ENCODE measurements around the gene RASA3. TPM values are rescaled to one million over a fixed set of nuclear protein-coding genes. Genes with fewer than 3 reads are reported as not detected.
A peak's percentile ranks its signal among the peaks of the same experiment; 100 is the strongest.

Gene RASA3
- total RNA-seq, 2 donors from 2014 or later = 6.3 to 12.0 TPM

- H3K9me3 Mint-ChIP-seq = no peaks in the 10 kb centered on the region
- peak overlapping the region; percentile 82 for H3K27ac ChIP-seq (ENCODE audit: low read depth, low read length)
- no peak for DNase-seq
Observed at GRCh38 chr13:113934576-113934975, 197.8 kb downstream of the RASA3 start.

GRCh38 chr13:113933901-113934300 lies 198.5 kb downstream of the RASA3 start:
- DNase-seq = no peak
- no peak for TF ChIP-seq CTCF (conservative IDR thresholded peaks at IDR 0.05)
- Mint-ChIP-seq H3K4me3 (no peak overlapping the region), H3K36me3 (ENCODE audit: low read depth) (no peaks in the 10 kb centered on the region), H3K27ac (no peak overlapping the region), H3K9me3 (no peaks in the 10 kb centered on the region), H3K27me3 (ENCODE audit: insufficient read depth) (peaks cover 40% of the 10 kb centered on the region), H3K4me1 (no peaks in the 10 kb centered on the region)
- Histone ChIP-seq H3K9me3 (ENCODE audit: control insufficient read depth, low read length) (no peaks in the 10 kb centered on the region), H3K27me3 (ENCODE audit: control insufficient read depth, insufficient read depth, low read length, poor library complexity, severe bottlenecking) (peaks cover 55% of the 10 kb centered on the region), H3K27ac (ENCODE audit: low read depth, low read length) (no peak overlapping the region), H3K36me3 (ENCODE audit: control insufficient read depth, insufficient read depth, low read length) (no peaks in the 10 kb centered on the region), H3K4me1 (ENCODE audit: control insufficient read depth, insufficient read depth, low read length) (peaks cover 2% of the 10 kb centered on the region), H3K4me3 (ENCODE audit: low read length) (no peak overlapping the region), H3K9ac (ENCODE audit: extremely low read depth, low read length, poor library complexity, severe bottlenecking) (no peak overlapping the region)
- WGBS, 2 experiments (ENCODE audit: insufficient coverage in 1 of 2, insufficient read length in 1 of 2) = 95 to 97% methylated on average over 21 to 22 of the region's 22 CpGs

More at GRCh38 chr13:113934576-113934975, 197.8 kb downstream of the RASA3 start:
- no peaks in the 10 kb centered on the region for H3K36me3 Mint-ChIP-seq (ENCODE audit: low read depth)
- Histone ChIP-seq H3K27me3 (ENCODE audit: control insufficient read depth, insufficient read depth, low read length, poor library complexity, severe bottlenecking) (peaks cover 62% of the 10 kb centered on the region), H3K4me1 (ENCODE audit: control insufficient read depth, insufficient read depth, low read length) (peaks cover 2% of the 10 kb centered on the region), H3K36me3 (ENCODE audit: control insufficient read depth, insufficient read depth, low read length) (no peaks in the 10 kb centered on the region), H3K9ac (ENCODE audit: extremely low read depth, low read length, poor library complexity, severe bottlenecking) (no peak overlapping the region), H3K4me3 (ENCODE audit: low read length) (no peak overlapping the region), H3K9me3 (ENCODE audit: control insufficient read depth, low read length) (no peaks in the 10 kb centered on the region)
- peaks cover 42% of the 10 kb centered on the region for H3K27me3 Mint-ChIP-seq (ENCODE audit: insufficient read depth)
- H3K4me3 Mint-ChIP-seq = no peak overlapping the region
- WGBS, 2 experiments (ENCODE audit: insufficient coverage in 1 of 2, insufficient read length in 1 of 2) = 93% methylated on average over 13 to 14 of the region's 14 CpGs
- H3K27ac Mint-ChIP-seq = no peak overlapping the region
- no peak for TF ChIP-seq CTCF (conservative IDR thresholded peaks at IDR 0.05)
- H3K4me1 Mint-ChIP-seq = no peaks in the 10 kb centered on the region

GRCh38 chr13:113931841-113932459 lies 200.5 kb downstream of the RASA3 start:
- Mint-ChIP-seq H3K4me3 (no peak overlapping the region), H3K27ac (no peak overlapping the region), H3K9me3 (no peaks in the 10 kb centered on the region), H3K36me3 (ENCODE audit: low read depth) (no peaks in the 10 kb centered on the region), H3K4me1 (no peaks in the 10 kb centered on the region), H3K27me3 (ENCODE audit: insufficient read depth) (peaks cover 22% of the 10 kb centered on the region)
- Histone ChIP-seq H3K27ac (ENCODE audit: low read depth, low read length) (no peak overlapping the region), H3K4me1 (ENCODE audit: control insufficient read depth, insufficient read depth, low read length) (no peaks in the 10 kb centered on the region), H3K27me3 (ENCODE audit: control insufficient read depth, insufficient read depth, low read length, poor library complexity, severe bottlenecking) (peaks cover 36% of the 10 kb centered on the region), H3K9me3 (ENCODE audit: control insufficient read depth, low read length) (no peaks in the 10 kb centered on the region), H3K4me3 (ENCODE audit: low read length) (no peak overlapping the region), H3K36me3 (ENCODE audit: control insufficient read depth, insufficient read depth, low read length) (no peaks in the 10 kb centered on the region), H3K9ac (ENCODE audit: extremely low read depth, low read length, poor library complexity, severe bottlenecking) (no peak overlapping the region)
- 89 to 98% methylated on average over 13 to 16 of the region's 16 CpGs for WGBS, 2 experiments (ENCODE audit: insufficient coverage in 1 of 2, insufficient read length in 1 of 2)
- no peak for DNase-seq
- TF ChIP-seq CTCF (conservative IDR thresholded peaks at IDR 0.05) = no peak
